Measurements from ENCODE around the gene OIP5. TPM values are rescaled to one million over a fixed set of nuclear protein-coding genes. Genes with fewer than 3 reads are reported as not detected.

OIP5 gene
- total and polyA plus RNA-seq, 9 of the 15 experiments (the other 6 are each of a cell fraction or from before 2014, with no cell fraction given) = 8.3 to 54.8 (median 35.3) TPM

- no peaks in the 10 kb centered on the region for H3K27me3 ChIP-seq (ENCODE audit: control insufficient read depth in 2 of 2, insufficient read depth in 2 of 2, low read length in 2 of 2)
- CTCF ChIA-PET (ENCODE audit: low intra/inter-chr PET ratio) = no interaction called here
- H4K20me1 ChIP-seq (replicated peaks; ENCODE audit: control insufficient read depth, insufficient read depth, low read length) = peaks cover 4% of the 10 kb centered on the region; the same call in 1 of the 2 replicates
- peaks cover 0 to 4% of the 10 kb centered on the region in 2 experiments; a peak in 1 of 5 replicates for H3K4me1 ChIP-seq (replicated peaks in 1 of 2; ENCODE audit: control insufficient read depth in 2 of 2, insufficient read depth in 2 of 2, low read length in 2 of 2)
- WGBS (ENCODE audit: insufficient coverage, low coverage, missing lambda C conversion rate) = 92% methylated on average over 8 of the region's 9 CpGs
- peak; percentile 48 for ATAC-seq
- no peak overlapping the region for H3K4me3 ChIP-seq
- no peaks in the 10 kb centered on the region for H3K9me3 ChIP-seq (replicated peaks; ENCODE audit: control insufficient read depth, insufficient read depth, low read depth, low read length)
- no peak overlapping the region for H3K27ac ChIP-seq (ENCODE audit: extremely low read depth, low read depth, low read length)
- H2AFZ ChIP-seq (ENCODE audit: low read depth, low read length) = no peak overlapping the region
- TF ChIP-seq ZZZ3 (IDR thresholded peaks at IDR 0.05) = no peak
- TF ChIP-seq, protein P1, sequence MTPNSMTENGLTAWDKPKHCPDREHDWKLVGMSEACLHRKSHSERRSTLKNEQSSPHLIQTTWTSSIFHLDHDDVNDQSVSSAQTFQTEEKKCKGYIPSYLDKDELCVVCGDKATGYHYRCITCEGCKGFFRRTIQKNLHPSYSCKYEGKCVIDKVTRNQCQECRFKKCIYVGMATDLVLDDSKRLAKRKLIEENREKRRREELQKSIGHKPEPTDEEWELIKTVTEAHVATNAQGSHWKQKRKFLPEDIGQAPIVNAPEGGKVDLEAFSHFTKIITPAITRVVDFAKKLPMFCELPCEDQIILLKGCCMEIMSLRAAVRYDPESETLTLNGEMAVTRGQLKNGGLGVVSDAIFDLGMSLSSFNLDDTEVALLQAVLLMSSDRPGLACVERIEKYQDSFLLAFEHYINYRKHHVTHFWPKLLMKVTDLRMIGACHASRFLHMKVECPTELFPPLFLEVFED (CRISPR knock-in tag; conservative IDR thresholded peaks at IDR 0.05) = peak; percentile 30; the same call in 1 of the 2 replicates
- no peak for DNase-seq (ENCODE audit: extremely low read depth in 1 of 4, low spot score in 3 of 4)
- intact Hi-C loops (cut with micrococcal nuclease) = no loop called here
- POLR2A ChIA-PET = interaction anchor here (0.6 to 1.6 kb wide), 6 partner anchors 19 to 343 kb away, joined by 3 to 6 read pairs (median 3); partner anchors contain the start of genes NUSAP1 and OIP5
- no peak for FAIRE-seq
- in situ Hi-C loops (cut with MboI) = no loop called here
- H3K9ac ChIP-seq (ENCODE audit: insufficient read depth in 1 of 2, low read depth in 2 of 2, low read length in 2 of 2) = no peak overlapping the region
- no peak overlapping the region for H3K4me2 ChIP-seq (ENCODE audit: insufficient read depth, low read length)
- H3K9me1 ChIP-seq (ENCODE audit: control insufficient read depth, insufficient read depth, low read length) = no peaks in the 10 kb centered on the region
- H3K36me3 ChIP-seq (ENCODE audit: control insufficient read depth, insufficient read depth, low read length) = peaks cover 75% of the 10 kb centered on the region
- H3K79me2 ChIP-seq (ENCODE audit: control insufficient read depth, insufficient read depth, low read length) = peaks cover 33% of the 10 kb centered on the region
- no TSS peak for BruUV-seq (replicated peaks)
Observed at GRCh38 chr15:41291065-41291631, 41.2 kb downstream of the OIP5 start.

- ChIA-PET CTCF (ENCODE audit: low intra/inter-chr PET ratio) (interaction anchor here (0.7 kb wide), 1 partner anchor 47 kb away, joined by 3 read pairs; no protein-coding TSS in a partner anchor), POLR2A (interaction anchor here (0.6 to 1.6 kb wide), 3 partner anchors 10 to 240 kb away, joined by 3 to 6 read pairs (median 4); partner anchors contain the start of genes NUSAP1 and OIP5)
- no peaks in the 10 kb centered on the region for H3K9me1 ChIP-seq (ENCODE audit: control insufficient read depth, insufficient read depth, low read length)
- H3K79me2 ChIP-seq (ENCODE audit: control insufficient read depth, insufficient read depth, low read length) = peaks cover 38% of the 10 kb centered on the region
- peaks cover 4% of the 10 kb centered on the region in 2 experiments; a peak in 3 of 5 replicates for H3K4me1 ChIP-seq (replicated peaks in 1 of 2; ENCODE audit: control insufficient read depth in 2 of 2, insufficient read depth in 2 of 2, low read length in 2 of 2)
- no peak for FAIRE-seq
- H4K20me1 ChIP-seq (replicated peaks; ENCODE audit: control insufficient read depth, insufficient read depth, low read length) = peaks cover 4% of the 10 kb centered on the region; the same call in 1 of the 2 replicates
- WGBS (ENCODE audit: insufficient coverage, low coverage, missing lambda C conversion rate) = 100% methylated on average over 2 of the region's 2 CpGs
- no peak overlapping the region for H3K4me3 ChIP-seq
- in situ Hi-C loops (cut with MboI) = no loop called here
- no peak overlapping the region for H3K27ac ChIP-seq (ENCODE audit: extremely low read depth, low read depth, low read length)
- H3K9me3 ChIP-seq (replicated peaks; ENCODE audit: control insufficient read depth, insufficient read depth, low read depth, low read length) = no peaks in the 10 kb centered on the region
- peaks cover 77% of the 10 kb centered on the region for H3K36me3 ChIP-seq (ENCODE audit: control insufficient read depth, insufficient read depth, low read length)
- intact Hi-C loops (cut with micrococcal nuclease) = no loop called here
- no peak for DNase-seq (ENCODE audit: extremely low read depth in 1 of 4, low spot score in 3 of 4)
- no peak overlapping the region for H3K4me2 ChIP-seq (ENCODE audit: insufficient read depth, low read length)
- H2AFZ ChIP-seq (ENCODE audit: low read depth, low read length) = no peak overlapping the region
- BruUV-seq (replicated peaks) = no TSS peak
- no peak overlapping the region for H3K9ac ChIP-seq (ENCODE audit: insufficient read depth in 1 of 2, low read depth in 2 of 2, low read length in 2 of 2)
- ATAC-seq = no peak
- no peaks in the 10 kb centered on the region for H3K27me3 ChIP-seq (ENCODE audit: control insufficient read depth in 2 of 2, insufficient read depth in 2 of 2, low read length in 2 of 2)
- no peak for TF ChIP-seq RAD21 (CRISPR knock-in tag; conservative IDR thresholded peaks at IDR 0.05 in 1 of 2, IDR thresholded peaks at IDR 0.05 in 1 of 2)
- TF ChIP-seq MTA1 (IDR thresholded peaks at IDR 0.05; ENCODE audit: borderline replicate concordance) = no peak
- no peak for TF ChIP-seq ZNF445 (CRISPR knock-in tag; IDR thresholded peaks at IDR 0.05; ENCODE audit: low read depth)
- TF ChIP-seq, protein P2, sequence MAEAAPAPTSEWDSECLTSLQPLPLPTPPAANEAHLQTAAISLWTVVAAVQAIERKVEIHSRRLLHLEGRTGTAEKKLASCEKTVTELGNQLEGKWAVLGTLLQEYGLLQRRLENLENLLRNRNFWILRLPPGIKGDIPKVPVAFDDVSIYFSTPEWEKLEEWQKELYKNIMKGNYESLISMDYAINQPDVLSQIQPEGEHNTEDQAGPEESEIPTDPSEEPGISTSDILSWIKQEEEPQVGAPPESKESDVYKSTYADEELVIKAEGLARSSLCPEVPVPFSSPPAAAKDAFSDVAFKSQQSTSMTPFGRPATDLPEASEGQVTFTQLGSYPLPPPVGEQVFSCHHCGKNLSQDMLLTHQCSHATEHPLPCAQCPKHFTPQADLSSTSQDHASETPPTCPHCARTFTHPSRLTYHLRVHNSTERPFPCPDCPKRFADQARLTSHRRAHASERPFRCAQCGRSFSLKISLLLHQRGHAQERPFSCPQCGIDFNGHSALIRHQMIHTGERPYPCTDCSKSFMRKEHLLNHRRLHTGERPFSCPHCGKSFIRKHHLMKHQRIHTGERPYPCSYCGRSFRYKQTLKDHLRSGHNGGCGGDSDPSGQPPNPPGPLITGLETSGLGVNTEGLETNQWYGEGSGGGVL (CRISPR knock-in tag; IDR thresholded peaks at IDR 0.05) = no peak
- TF ChIP-seq, protein P3, sequence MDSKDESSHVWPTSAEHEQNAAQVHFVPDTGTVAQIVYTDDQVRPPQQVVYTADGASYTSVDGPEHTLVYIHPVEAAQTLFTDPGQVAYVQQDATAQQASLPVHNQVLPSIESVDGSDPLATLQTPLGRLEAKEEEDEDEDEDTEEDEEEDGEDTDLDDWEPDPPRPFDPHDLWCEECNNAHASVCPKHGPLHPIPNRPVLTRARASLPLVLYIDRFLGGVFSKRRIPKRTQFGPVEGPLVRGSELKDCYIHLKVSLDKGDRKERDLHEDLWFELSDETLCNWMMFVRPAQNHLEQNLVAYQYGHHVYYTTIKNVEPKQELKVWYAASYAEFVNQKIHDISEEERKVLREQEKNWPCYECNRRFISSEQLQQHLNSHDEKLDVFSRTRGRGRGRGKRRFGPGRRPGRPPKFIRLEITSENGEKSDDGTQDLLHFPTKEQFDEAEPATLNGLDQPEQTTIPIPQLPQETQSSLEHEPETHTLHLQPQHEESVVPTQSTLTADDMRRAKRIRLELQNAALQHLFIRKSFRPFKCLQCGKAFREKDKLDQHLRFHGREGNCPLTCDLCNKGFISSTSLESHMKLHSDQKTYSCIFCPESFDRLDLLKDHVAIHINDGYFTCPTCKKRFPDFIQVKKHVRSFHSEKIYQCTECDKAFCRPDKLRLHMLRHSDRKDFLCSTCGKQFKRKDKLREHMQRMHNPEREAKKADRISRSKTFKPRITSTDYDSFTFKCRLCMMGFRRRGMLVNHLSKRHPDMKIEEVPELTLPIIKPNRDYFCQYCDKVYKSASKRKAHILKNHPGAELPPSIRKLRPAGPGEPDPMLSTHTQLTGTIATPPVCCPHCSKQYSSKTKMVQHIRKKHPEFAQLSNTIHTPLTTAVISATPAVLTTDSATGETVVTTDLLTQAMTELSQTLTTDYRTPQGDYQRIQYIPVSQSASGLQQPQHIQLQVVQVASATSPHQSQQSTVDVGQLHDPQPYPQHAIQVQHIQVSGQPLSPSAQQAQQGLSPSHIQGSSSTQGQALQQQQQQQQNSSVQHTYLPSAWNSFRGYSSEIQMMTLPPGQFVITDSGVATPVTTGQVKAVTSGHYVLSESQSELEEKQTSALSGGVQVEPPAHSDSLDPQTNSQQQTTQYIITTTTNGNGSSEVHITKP (IDR thresholded peaks at IDR 0.05; ENCODE audit: partially characterized antibody) = no peak
Observed at GRCh38 chr15:41289953-41290352, 42.4 kb downstream of the OIP5 start.

Data from K562 (cell line).